ENCODE measurements around the gene CEP78.

Gene CEP78

DNA sequence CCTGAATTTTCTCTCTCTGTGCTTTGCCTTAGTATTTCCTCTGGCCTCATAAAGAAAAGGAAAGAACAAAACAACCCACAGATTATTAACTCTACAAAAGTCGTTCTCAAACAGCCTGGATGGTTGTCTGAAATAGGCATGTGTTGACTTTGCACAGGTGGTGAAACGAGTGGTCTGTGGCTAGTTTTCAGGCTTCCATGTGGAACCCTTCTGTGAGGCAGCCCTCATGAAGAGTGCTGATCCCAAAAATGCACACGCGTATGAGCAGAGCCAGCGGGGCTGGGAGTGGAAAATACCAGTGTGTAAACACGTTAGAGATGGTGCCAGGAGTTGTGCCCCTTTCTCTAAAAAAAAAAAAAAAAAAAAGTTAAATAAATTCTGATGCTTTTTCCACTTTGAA is 56.2 kb downstream of the CEP78 start:
- TF ChIP-seq, protein P1, sequence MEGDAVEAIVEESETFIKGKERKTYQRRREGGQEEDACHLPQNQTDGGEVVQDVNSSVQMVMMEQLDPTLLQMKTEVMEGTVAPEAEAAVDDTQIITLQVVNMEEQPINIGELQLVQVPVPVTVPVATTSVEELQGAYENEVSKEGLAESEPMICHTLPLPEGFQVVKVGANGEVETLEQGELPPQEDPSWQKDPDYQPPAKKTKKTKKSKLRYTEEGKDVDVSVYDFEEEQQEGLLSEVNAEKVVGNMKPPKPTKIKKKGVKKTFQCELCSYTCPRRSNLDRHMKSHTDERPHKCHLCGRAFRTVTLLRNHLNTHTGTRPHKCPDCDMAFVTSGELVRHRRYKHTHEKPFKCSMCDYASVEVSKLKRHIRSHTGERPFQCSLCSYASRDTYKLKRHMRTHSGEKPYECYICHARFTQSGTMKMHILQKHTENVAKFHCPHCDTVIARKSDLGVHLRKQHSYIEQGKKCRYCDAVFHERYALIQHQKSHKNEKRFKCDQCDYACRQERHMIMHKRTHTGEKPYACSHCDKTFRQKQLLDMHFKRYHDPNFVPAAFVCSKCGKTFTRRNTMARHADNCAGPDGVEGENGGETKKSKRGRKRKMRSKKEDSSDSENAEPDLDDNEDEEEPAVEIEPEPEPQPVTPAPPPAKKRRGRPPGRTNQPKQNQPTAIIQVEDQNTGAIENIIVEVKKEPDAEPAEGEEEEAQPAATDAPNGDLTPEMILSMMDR (IDR thresholded peaks at IDR 0.05; ENCODE audit: low read depth, low read length): no peak
- TF ChIP-seq MYC (IDR thresholded peaks at IDR 0.05; ENCODE audit: low read depth, low read length): no peak
- no peak for TF ChIP-seq POLR2A (IDR thresholded peaks at IDR 0.05; ENCODE audit: extremely low read depth, insufficient read length)
- TF ChIP-seq, protein P2, sequence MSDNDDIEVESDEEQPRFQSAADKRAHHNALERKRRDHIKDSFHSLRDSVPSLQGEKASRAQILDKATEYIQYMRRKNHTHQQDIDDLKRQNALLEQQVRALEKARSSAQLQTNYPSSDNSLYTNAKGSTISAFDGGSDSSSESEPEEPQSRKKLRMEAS (IDR thresholded peaks at IDR 0.05; ENCODE audit: low read depth, low read length): no peak
- H3K4me3 ChIP-seq (ENCODE audit: low read depth, low read length): no peak overlapping the region
- DNase-seq (ENCODE audit: low read depth): no peak

DNA sequence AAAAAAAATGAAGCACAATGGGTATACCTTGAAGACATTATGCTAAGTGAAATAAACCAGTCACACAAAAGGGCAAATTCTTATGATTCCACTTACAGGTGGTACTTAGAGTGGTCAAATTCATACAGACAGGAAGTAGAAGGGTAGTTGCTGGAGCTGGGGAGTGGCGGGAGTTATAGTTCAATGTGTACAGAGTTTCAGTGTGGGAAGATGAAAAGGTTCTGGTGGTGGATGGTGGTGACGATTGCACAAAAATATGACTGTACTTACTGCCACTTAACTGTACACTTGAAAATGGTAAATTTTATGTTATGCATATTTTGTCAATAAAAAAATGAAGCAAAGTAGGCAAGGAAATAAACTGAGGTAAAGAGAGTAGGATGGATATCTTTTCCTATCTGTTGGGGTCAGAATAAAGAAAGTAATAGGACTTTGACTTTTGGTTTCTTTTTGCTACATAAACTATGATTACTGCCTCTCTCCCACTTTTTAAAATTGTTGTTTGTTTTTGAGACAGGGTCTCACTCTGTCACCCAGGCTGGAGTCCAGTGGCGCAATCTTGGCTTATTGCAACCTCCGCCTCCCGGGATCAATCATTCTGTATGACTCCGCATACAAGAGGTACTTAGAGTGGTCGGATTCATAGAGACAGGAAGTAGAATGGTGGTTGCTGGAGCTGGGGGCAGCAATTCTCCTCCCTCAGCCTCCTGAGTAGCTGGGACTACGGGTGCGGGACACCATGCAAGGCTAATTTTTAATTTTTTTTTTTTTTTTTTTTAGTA is 57.0 kb downstream of the CEP78 start:
- peak; percentile 55 for DNase-seq (ENCODE audit: low read depth)
- H3K4me3 ChIP-seq (ENCODE audit: low read depth, low read length): peak overlapping the region; percentile 8
- TF ChIP-seq, protein P2 (IDR thresholded peaks at IDR 0.05; ENCODE audit: low read depth, low read length): no peak
- TF ChIP-seq POLR2A (IDR thresholded peaks at IDR 0.05; ENCODE audit: extremely low read depth, insufficient read length) (no peak), MYC (IDR thresholded peaks at IDR 0.05; ENCODE audit: low read depth, low read length) (no peak)
- TF ChIP-seq, protein P1 (IDR thresholded peaks at IDR 0.05; ENCODE audit: low read depth, low read length): no peak

DNA sequence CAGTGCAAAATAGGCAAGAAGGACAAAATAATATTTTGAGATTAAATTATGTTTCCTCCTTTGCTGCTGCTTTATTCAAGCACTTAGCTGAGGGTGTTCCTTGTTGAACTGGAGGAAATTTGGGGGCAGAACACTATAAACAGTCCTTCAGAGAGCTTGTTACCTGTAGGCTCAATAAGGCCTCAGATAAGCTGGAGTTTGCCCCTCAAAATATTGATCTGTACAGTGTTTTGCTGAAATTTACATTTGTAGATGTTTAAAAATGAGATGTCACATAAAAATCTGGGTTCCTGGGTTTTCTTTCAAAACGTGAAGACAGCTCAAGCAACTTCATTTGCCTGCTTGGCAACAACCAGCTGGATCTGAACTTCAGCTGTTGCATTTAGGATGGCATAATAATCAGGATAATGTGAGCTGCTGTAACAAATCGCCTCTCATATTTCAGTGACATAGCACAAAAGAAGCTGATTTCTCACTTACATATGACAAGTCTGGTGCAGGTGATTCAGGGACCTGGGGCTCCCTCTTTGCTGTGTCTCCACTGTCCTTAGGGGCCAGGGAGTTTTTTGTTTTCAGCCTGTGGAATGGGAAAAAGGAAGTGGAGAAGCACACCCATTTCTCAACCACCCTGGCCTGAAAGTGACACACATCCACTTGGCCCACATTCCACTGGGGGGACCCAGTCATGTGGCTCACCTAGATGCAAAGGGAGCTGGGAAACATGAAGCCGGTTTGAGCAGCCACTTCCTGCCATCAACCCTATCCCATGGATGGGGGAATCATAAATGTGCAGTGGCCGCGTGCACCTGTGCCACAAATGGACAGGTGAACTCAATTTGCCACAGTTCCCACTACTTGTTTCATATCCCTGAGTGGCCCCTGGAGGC is 58.7 kb downstream of the CEP78 start:
- peak; percentile 12 for DNase-seq (ENCODE audit: low read depth)
- no peak for TF ChIP-seq POLR2A (IDR thresholded peaks at IDR 0.05; ENCODE audit: extremely low read depth, insufficient read length)
- TF ChIP-seq, protein P2 (IDR thresholded peaks at IDR 0.05; ENCODE audit: low read depth, low read length): no peak
- TF ChIP-seq, protein P1 (IDR thresholded peaks at IDR 0.05; ENCODE audit: low read depth, low read length): no peak
- TF ChIP-seq MYC (IDR thresholded peaks at IDR 0.05; ENCODE audit: low read depth, low read length): no peak
- H3K4me3 ChIP-seq (ENCODE audit: low read depth, low read length): no peak overlapping the region

DNA sequence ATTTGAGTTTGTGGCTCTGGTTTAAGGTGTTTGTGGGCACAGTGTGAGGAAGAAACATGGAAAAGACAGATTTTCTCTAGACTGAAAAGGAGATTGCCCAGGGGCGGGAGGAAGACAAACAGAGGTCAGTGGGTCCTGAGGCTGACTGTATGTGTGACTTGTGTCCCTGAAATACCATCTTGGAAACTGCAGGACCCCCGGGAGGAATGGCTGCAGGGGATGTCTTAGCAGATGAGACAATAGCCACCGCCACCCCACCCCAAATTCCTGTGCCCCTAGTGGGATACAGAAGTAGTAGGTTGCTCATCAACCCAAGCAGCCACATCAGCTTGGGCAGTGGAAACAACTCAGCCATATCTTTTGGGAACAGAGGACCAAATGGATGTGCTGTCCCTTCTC is 59.3 kb downstream of the CEP78 start:
- TF ChIP-seq, protein P1 (IDR thresholded peaks at IDR 0.05; ENCODE audit: low read depth, low read length): no peak
- TF ChIP-seq MYC (IDR thresholded peaks at IDR 0.05; ENCODE audit: low read depth, low read length) (no peak), POLR2A (IDR thresholded peaks at IDR 0.05; ENCODE audit: extremely low read depth, insufficient read length) (no peak)
- TF ChIP-seq, protein P2 (IDR thresholded peaks at IDR 0.05; ENCODE audit: low read depth, low read length): no peak
- H3K4me3 ChIP-seq (ENCODE audit: low read depth, low read length): no peak overlapping the region
- no peak for DNase-seq (ENCODE audit: low read depth)

DNA sequence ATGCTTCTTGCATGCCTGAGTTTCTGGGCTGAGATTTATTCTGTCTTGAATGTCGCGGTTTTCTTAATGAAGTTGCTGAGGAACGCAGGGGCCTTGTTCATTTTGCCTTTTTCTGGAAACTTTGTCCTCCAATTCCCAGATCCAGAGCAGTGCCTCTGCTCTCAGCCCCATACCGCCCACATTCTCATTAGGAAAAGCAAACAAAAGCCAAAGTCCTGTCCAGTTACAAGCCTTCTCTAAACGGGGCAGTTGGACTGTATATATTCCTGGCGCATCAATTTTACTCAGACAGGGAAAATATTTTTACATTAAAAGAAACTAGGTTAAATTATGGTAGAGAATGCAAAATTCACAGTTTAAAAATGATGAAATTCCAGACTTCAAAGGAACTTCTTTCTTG is 59.9 kb downstream of the CEP78 start:
- no peak for TF ChIP-seq MYC (IDR thresholded peaks at IDR 0.05; ENCODE audit: low read depth, low read length)
- no peak for TF ChIP-seq POLR2A (IDR thresholded peaks at IDR 0.05; ENCODE audit: extremely low read depth, insufficient read length)
- TF ChIP-seq, protein P2 (IDR thresholded peaks at IDR 0.05; ENCODE audit: low read depth, low read length): no peak
- TF ChIP-seq, protein P1 (IDR thresholded peaks at IDR 0.05; ENCODE audit: low read depth, low read length): no peak
- no peak overlapping the region for H3K4me3 ChIP-seq (ENCODE audit: low read depth, low read length)
- DNase-seq (ENCODE audit: low read depth): no peak
